HS-5 (cell line): ENCODE results near the gene SERTAD4.

ENCODE experiments used
- DNase-seq: peaks from one replicate; pipeline ENCODE4 v3.0.0-alpha.2; 2012; ENCODE audit warnings: low read depth

Gene SERTAD4

DNA sequence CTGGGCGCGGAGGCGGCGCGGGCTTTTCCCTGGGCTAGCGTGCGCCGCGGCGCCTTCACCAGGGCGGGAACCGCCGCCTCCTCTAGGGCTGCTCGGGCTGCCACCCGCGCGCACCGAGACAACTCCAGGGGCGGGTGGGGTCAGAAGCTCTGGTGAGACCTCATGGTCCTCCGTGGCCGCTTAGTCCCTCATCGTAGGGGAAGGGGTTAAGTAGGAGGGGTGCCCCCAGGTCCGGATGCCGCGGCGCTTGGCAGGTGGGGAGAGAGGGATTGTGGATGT lies 559 bp downstream of the SERTAD4 start:
- DNase-seq, result no peak

DNA sequence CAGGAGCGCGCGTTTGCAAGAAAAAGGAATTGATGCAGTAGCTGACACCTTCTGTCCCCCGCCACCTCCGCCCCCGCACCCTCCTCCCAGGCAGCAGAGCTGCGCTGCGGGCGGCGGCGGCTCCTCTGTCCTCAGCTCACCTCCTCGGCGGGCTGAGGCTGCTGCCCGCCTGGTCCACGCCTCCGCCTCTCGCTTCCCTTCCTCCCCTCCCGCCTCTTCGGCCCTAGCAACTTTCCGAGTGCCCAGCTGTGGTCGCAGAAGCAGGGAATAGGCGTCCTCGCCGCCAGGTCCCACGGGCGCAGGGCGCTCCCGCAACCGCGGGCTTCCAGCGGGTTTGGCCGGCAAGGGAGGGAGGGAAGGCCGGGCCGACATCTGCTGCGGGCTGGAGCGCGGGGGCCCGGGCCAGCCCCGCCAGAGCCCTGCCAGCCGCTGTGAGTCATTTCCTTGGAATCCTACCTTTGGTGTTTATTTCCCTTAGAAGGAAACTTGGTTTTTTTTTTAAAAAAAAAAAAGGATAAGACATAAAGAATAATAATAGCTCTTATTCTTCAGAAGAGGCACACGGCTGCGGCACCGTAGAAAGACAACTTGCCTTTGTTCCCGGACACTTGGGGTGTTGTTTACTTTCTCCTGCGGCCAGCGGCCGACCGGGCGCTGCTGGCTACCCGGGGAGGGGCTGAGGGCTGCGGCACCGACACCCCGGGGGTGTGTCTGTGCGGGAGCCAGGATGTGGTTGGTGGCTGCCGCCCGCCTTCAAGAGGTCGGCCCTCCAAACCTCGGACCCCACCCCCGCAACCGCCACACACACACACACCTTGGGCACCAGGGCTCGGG lies 1.1 kb downstream of the SERTAD4 start:
- DNase-seq, result peak; percentile 56

DNA sequence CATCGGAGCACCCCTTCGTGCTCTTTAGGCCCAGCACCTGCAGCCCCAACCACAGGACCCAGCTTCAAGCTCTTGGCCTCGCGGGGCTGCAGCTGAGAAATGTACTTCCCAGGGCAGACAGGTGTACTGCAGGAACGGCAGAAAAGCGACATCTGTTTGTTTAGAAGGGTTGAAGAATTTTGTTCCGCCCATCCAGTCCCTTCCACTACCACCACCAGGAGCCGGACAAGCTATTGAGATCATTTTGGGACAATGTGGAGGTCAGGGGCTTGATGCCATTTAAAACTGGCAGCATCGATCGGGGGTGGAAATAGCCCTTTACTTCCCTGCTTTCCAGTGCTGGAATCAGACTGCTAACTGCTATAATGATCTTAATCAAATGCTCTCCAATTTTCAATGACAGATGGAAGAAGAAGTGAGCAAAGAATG lies 1.7 kb downstream of the SERTAD4 start:
- DNase-seq, result no peak

DNA sequence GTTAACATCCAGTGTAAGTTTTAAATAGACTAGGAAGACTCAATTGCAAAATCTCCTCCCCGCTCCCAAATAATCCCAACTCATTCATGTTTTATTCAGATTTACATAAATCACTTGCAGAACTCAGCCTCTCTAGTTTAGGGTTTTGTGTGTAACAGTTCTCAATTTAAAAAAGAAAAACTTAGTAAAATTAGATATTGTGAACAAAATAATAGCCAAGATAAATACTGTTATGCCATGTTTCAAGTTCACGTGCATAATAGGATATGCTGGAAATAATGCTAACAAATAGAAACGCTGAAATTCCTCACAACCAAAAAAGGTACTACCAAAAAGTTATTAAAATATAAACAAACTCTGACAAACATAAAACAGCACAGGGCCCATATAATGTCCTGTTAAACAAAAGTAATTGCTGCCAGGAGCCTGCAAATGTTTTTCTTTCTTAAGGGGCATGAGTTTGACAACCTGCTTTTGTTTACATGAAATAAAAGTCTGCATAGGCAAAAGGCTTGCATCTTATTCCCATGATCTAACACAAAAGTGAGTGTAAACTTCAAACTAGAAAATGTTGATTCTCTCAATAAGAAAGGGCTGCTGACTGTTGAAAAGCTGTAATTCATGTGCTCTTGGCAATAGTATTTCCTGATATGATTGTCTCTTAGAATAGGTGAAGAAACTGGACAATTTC lies 2.9 kb downstream of the SERTAD4 start:
- DNase-seq, result no peak

DNA sequence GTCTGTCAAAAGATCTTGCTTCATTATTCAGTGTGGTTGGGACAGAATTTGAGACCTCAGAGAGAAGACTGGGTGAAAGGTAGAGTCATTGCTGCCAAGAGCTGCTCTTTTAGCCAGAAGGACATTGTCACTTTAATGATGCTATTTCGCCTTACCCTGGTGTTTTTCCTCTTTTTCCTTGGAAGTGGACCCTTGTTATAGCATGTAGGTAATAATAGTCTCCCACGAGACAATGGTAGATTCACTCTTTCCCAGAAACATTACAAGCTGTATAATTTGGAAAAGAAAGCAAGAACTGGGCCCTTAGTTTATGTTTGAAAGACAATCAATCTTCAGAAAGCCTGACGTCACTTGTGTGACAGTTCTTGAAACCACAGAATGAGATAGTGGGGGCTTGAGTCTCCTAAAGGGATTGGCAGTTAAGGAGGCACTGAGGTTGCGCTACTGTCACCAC lies 3.8 kb downstream of the SERTAD4 start:
- DNase-seq, result no peak

DNA sequence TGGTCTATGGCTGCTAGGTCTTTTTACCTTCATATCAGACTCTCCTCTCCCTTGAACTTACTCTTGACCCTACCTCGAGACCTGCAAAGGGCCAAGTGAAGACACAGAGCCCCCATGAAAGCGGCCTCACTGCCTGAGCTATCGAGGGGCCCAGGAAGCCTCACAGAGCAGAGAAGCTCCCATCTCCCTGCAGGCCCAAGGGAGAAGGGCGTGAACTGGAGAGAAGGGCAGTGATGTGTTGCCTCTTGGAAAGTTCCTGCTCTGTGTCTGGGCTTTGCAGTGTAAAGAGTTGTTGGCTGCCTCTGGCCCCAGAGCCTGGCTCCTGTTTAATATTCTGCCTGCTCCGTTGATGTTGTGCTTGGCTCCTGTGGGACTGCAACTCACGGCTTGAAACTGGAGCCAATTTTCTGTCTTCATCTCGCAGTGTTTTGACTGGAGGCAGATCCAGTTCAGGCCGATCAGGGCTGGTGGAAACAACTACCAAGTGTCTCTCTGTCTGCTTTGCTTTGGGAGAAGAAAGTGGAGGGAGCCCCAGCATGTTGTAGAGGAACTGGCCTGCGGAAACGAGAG lies 4.3 kb downstream of the SERTAD4 start:
- DNase-seq, result no peak

DNA sequence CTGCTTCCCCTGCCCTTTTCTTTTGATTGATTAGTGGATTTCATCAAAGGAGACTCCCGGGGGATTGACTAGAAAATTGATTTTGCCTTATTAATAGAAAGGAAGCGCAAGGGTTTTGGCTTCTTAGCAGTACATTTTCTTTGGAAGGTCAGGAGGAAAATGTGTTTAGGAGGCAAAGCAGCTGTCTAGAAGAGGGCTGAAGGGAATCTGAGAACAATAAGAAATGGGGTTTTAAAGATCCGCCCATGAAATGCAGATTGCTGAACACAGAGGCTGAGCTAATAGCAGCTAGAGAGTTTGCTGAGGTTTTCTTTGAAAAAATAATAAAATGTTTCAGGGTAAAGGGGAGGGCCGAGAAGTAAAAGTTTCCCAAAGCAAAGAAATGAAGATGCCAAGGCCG lies 4.9 kb downstream of the SERTAD4 start:
- no peak for DNase-seq

DNA sequence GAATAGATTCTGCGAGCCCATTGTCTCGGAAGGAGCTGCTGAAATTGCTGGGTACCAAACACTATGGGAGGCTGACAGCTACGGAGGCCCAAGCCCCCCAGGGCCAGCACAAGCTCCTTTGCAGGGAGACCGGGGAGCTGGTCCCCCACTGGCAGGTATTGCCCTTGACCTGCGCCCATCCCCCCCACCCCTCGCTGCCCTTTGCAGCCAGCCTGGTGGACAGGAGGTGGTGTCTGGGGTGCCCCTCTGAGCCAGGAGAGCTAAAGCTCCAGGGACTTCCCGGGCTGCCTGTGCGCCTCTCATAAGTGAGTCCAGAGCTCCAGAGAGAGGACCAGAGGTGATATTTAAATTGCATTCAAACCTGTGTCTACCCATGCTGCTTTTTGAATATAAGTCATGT lies 5.4 kb downstream of the SERTAD4 start:
- no peak for DNase-seq

DNA sequence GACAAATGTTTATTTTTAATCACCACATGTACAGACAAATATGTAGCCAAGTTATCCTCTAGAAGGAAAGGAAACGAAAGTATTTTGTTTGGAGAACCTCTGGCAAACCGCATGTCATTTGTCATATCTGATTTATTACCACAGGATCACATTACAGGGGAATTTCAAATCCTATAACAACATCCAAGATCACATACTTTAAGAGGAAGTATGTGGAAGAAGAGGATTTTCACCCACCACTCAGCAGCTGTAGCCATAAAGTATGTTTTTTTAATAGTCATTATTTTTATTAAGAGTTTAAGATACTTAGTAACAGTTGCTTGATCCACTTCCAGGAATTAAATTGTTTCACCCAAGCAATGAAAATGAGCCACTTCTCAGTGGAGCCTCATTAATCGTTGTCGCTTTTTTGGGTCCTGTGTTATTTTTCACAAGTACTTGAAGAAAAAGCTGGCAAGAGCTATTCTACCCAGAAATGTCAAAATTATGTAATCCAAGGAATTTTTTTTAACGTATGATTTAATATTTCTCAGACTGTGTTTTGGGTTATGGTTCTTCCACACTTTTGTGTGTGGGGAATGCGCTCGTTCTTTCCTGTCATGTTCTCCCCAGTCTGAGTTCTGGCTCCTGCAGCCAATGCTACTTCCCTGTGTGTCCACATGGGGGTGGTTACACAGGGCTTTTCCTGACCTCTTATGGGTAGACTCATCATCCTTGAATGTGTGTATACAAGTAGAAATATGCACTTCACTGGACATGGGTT lies 6.9 kb downstream of the SERTAD4 start:
- DNase-seq, result peak; percentile 72

DNA sequence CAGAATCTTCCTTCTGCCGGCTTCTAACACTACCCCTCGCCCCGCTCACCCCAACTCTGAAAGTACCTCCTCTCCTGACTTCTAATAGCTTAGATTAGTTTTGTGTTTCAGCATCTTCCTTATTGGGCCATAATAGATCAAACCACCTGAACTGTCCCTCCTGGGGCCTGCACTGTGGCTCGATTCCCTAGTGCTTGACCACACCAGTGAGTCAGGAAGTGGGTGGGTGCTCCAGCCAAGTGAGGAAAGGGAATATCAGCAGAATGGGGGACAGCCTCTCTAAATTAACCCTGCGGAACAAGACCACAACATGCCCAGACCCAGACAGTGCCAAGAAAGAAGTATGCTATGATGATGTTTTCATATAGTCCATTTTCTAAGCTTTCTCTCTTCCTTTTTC lies 8.5 kb downstream of the SERTAD4 start:
- no peak for DNase-seq

DNA sequence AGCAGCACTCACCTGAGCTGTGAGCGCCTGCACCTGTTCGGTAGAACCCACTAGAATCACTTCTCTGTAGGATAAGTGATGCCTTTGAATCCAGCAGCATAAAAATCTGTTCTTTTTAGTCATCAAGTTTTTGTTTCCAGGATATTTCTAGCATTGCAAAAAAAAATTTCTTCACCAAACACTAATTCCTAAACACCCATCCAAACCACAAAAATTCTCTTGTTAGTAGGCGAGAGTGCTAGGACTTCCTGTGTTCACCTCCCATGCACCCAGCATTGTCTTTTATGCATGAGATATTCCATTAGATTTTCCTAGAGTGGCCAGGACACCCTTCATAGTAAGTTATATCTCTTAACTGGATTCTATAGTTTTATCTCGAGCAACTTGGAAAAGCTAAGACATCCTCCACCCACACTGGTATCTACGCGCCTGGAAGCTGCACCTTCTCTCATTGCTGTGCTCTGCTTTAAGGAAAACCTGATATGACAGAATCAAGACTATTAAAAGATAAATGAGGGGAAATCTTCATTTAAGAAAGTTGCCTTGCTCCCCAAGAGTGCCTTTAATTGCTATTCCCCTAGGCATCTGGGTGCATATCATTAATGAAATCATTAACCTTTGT lies 12.3 kb downstream of the SERTAD4 start:
- DNase-seq, result no peak

DNA sequence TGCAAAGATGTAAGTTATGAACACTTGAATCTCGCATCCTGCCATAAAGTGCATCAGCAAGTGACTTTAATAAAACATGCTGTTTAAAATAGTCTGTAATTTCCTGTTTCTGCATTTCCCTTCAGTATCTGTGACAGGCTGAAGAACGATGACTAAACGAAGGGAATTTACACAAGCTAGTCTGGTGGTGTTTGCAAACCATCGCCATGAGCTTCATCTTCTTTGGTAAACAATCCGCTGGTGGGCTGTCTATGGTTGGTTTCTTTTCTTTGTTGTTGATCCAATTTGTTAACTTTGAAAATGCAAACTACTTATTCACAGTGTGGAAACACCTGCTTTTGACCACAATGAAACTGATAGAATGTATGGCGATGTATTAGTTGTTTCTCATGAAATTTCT lies 13.9 kb downstream of the SERTAD4 start:
- DNase-seq, result no peak

DNA sequence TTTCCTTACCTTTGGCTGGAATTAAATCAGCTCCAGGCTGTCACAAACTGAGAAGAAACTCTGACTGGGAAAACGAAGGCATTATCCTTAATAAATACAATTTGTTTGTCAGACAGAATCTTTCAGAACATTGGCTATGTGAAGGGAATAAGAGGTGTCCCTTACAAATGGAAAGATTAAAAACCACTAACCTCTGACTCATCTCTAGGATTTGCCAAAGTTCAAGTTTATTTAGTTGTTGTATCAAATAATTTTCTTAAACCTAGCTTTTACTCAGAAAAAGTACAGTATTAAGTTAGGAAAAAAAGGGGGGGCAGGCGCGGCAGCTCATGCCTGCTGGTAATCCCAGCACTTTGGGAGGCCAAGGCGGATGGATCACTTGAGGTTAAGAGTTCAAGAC lies 15.7 kb downstream of the SERTAD4 start:
- DNase-seq, result no peak

DNA sequence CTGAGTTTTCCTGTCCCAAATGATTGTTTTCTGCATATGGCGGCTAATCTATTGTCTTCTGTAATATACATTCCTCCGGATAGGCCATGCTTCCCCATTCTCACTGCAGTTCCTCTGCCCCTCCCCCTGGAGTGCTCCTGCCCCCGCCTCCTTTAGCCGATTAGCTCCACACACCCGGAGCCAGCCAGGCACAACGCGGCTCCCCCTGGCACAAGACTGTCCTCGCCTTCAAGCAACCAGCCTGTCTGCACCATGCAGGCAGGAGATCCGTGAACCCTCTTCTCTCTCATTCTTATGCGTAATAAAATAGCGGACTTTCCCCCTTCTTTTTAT lies 18.0 kb downstream of the SERTAD4 start:
- no peak for DNase-seq

DNA sequence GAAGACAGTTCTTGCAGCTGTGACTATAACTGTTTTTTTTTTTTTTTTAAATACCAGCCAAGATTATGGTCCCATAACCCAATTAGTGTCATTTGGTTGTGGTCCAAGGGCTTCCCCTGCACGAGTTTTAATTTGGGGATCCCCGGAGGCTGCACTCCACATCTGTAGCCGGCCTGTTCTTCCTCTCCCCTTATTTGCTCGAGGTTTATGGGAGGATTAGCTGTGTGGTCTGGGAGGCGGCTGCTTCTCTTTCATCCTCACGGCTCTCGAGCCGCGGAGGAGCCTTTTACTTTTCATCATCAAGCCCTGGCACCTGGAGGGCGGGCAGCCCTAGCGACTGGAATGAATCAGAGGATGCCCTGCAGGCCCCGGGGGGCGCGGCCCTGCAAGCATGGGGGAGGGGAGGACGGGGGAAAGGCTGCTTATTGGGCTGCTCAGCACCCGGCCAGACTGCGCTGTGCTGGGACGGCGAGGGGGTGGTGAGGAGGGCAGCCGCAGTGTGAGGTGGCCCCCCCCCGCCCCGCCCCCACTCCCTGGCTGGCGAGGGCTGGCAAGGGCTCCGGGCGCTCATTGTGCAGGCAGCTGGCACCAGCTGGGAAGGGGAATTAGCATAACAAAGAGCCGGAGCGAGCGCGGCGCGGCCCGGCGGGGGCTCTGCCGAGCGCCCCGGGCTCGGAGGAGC lies 18.5 kb downstream of the SERTAD4 start:
- no peak for DNase-seq

DNA sequence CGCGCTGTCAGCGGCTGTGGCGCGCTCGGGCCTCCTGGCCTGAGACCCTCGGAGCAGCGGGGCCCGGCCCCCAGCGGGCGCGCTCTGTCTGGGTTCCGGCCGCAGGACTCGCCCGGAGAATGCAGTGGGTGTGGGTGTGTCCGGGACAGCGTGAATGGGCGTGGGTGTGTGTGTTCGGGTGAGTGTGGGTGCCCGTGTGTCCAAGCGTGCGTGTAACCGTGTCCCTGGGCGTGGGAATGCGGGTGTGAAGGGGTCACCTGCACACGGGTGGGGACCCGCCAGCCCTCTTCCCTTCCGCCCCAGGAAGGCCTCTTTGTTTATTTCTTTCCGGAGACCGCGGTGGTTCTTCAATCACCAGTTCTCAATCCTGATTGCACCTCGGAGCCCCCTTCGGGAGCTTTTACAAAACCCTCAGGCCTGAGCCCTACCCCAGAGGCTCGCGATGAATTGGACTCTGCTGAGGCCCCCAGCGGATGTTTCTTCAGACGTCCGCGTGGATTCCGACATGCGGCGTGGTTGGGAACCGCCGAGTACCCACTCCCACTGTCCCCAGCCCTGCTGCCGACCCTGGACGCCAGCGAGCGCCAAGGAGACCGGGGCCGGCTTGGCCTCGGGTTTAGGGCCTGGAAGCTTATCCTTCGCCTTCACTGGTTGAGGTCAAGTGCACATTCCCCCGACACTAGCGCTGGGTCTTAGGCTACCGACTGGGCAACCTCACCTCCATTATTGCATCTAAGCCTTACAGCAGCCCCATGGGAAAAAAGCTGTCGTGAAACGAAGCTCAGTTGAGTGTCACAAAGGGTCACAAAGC lies 19.3 kb downstream of the SERTAD4 start:
- no peak for DNase-seq

DNA sequence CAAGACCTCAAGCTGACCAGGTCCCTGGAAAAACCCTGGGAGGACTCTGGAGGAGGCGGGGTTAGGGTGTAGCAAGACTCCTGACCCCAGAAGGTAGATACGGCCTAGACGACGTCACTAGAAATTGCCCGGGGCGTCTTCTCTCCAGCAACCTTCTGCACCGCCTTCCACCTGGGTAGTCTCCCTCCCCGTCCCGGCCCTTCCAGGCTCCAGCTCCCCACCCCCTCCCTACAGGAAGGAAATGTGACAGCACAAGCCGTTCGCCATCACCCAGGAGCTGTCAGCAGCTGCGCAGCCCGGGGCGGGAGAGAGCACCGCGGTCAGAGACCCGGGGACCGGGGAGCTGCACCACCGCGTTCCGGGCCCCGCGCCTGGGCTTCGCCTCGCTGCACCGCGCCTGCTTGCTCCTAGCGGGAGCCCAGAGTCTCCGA lies 20.0 kb downstream of the SERTAD4 start:
- DNase-seq, result no peak

DNA sequence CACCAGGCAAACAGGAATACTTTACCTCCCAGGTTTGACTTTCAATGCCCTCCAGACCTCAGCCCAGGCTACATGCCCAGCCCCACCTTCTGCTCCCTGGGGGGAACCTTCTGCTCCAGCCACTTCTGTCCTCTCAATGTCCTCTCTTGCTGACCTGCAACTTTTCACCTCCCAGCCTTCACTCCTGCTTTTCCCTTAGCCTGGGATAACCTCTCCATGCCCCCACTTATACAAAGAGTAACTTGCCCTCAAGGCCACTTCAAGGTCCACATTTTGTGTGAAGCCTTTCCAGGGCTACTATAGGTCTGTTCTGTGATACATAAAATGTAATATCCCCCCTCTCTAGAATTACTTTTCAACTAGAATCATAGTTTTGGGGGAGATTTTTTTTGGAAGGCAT lies 21.7 kb downstream of the SERTAD4 start:
- no peak for DNase-seq

DNA sequence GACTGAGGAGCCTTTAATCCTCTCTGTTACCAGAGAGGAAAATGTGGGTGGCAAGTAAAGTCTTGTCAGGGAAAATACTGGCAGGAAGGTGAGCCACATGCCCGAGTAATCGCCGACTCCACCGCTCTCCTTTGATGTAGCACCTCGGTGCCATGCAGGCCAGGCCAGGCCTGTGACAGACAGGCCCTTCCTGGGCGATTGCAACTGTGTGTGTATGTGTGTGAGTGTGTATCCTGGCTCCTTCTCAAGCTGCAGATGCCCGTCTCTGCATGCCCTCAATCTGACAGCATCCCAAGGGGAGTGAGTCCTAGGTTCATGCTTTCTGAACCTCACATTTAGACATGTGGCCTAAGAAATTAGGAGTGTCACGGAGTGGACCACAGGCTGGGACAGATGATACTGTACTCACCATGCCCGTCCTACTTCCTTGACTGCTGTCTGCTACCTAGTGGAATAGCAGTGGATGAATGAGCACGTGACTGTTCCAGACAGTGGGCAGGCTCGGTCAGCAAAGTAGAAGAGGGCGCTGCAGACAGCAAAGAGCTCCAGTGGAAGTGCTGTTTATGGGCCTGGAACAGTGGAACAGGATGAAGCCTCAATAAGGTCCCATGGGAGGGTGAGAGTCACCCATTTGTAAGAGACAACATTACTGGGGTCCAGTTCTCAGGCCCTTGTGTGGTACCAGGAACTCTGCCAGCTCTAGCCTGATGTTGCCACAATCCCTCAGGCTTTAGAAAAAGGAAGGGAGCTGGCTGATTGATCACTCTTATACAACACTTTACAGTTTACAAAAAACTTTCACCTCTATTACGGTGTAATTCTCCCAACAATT lies 25.3 kb downstream of the SERTAD4 start:
- DNase-seq, result no peak

DNA sequence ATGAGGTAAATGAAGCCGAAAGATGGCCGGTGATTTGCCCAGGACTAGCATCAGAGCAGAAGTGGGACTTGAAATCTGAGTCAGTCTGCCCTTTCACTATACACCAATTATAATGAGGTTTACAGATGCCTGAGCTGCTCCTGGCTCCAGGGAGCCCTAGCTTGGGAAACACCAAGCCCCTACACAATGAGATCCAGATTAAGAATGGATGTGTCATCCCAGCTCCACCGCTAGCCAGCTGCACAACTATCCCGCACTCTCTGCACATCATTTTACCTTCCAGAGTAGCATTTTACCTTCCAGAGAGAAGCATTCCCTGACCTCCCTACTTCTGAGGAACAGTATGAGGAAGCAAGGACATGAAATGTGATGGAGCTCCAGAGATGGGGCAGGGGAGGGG lies 27.0 kb downstream of the SERTAD4 start:
- peak; percentile 71 for DNase-seq
